NCI-H2107 treated with DMSO at 0.1 percent for 48 hours (cell line): Measurements from ENCODE around the gene HMOX1.
"Not testable (repeated sequence)": the region's sequence is repeated elsewhere in the genome, so short reads cannot be mapped to it uniquely, and the experiment has no call there.

Source experiments
- DNase-seq: peaks from one replicate; lab custom pipeline; 2025; ENCODE audit not compliant: unreplicated experiment; lab: John Stamatoyannopoulos, UW

Gene HMOX1

DNA sequence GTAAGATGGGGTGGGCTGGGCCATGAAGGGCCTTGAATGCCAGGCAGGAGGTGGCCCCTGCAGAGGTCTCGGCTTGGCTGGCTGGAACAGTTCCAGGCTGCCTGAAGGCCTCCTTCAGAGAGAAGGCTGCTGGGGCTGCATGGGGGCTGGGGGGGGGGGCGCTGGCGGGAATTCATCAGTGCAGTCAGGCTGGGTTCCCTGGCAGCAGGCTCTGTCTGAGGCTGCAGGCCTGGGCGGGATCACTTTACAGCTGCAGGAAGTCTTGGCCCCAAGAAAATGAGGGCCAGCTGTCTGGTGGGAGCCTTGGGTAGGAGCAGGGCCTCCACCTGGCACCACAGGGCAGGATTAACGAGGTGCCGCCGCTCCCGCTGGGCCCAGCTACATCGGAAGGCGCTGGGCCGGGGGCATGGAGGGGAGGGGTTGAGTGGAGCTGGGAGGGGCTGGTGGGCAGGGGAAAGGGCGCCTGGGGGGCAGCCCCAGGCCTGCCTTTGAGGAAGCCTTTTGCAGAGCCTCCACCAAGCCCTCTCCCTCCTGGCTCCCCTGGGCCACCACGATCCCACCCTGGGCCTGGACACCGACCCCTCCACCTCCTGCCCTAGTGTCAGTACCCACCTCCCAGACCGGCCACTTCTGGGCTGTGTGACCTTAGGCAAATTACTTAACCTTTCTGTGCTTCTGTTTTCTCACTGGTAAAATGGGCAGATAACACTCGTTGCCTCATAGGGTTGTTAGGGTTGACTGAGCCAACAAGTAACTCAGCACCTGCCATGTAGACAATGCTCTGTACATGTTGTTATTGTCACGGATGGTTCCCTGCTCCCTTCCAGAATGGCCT is 31.0 kb upstream of the HMOX1 start:
- peak; percentile 73 for DNase-seq

DNA sequence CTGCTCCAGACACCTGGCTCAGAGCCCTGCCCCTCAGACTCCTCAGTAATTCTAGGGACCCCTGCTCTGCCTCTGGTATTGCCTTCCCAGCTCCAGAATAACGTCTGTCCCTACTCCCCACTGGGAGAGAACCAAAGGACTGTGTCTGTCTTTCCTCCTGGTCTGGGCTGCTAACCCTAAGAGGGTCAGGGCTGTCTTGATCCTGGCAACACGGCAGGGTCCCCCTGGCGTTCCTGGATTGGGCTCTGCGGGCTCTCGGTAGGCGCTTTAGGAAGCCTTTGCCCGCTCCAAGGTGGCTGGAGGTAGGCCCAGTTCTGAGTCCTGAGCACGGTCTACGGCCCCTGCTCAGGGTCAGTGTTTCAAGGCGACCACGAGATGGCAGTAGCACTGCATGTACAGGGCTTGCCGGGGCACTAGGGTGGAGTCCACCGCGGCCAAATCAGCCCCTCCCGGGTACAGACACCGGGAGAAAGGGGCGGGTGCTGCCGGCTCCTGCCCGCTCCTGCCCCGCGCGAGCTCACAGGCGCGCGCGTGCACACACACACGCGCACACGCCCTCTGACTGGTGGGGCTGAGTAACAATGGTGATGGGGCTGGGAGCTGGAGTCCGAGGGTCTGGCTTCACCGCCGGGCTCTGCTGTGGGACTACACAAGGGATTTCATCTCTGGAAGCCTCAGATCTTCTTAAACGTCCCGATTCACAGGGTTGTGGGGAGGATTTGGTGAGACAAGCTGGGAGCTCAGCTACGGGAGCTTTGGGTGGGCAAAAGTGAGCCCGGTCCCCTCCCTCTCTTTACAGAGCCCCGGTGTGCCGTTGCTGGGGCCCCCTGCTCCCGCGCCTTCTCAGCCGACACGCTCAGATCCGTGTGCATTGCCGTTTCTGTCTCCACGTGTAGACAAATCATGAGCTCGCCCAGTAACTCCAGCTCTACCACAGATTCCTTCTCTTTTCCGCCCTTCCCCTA is 30.1 kb upstream of the HMOX1 start:
- DNase-seq, result peak; percentile 43

DNA sequence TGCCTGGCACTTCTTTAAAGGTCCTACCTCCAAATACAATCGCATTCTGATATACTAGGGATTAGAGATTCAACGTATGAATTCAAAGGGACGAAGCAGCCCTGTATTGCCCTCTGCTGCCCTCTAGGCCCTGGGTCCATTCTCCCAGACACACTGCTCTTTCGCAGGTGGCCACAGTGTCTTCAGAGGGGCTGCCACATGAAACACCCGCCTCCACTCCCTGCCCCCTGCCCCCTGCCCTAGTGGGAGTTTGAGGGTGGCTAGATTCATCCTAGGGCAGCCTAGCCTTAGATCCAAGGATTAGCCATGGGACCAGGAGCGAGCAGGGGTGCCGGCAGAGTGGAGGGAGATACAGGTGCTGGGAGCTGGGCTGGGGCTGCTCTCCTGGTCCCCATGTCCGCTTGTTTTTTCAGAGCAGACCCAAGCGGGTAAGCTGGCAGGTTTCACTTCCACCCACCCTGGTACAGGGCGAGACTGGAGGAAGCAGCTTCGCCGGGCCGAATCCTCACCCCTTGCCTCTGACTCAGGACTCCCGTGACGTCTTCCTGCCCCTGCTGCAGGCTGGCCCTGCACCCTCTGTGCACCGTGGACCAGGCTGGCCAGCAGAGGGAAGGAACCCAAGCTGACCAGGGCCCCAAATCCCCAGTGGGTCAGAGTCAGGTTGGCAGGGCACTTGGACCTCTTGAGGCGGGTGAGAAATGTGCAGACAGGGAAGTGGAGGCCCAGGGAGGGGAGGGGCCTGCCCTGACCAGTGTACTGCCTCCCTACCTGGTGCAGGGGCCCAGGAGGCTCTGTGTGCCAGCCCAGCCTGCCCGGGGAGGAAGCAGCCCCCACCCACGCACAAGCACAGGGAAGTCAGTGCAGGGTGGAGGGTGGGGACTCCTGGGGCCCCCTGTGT is 28.4 kb upstream of the HMOX1 start:
- no peak for DNase-seq

DNA sequence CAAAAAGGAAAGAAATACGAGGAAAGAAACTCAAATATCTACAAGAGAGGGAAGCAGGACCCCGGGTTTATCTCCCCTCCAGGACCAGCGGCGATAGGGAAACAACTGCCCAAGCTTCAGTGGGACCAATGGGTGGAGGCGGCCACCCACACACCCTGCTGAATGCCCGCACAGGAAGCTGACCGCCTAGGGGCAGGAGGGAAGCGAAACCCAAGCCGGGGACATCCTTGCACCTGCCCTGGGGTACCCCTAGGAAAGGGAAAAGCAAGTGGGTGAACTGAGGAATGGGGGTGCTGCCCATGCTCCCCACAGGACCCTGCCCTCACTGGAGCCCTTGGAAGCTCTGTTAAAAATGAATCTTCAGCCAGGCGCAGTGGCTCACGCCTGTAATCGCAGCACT is 27.6 kb upstream of the HMOX1 start:
- DNase-seq, result no peak

DNA sequence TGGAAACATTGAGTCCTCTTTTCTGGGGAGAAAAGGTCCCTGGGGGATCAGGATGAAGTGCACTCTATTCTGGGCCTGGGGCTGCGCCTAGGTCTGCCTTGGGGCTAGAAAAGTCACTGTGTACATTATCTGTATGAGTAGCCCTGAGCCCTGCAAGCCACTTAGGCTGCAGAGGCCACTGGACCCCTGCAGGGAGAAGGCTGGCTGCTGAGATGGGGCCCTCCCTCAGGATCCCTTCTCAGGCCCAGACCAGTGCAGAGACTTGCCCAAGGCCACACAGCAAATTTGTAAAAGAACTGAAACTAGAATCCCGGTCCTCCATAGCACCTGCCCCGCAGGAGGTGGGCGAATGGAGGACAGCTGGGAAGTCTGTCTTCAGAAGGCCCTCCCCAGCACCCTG is 26.8 kb upstream of the HMOX1 start:
- DNase-seq, result no peak

DNA sequence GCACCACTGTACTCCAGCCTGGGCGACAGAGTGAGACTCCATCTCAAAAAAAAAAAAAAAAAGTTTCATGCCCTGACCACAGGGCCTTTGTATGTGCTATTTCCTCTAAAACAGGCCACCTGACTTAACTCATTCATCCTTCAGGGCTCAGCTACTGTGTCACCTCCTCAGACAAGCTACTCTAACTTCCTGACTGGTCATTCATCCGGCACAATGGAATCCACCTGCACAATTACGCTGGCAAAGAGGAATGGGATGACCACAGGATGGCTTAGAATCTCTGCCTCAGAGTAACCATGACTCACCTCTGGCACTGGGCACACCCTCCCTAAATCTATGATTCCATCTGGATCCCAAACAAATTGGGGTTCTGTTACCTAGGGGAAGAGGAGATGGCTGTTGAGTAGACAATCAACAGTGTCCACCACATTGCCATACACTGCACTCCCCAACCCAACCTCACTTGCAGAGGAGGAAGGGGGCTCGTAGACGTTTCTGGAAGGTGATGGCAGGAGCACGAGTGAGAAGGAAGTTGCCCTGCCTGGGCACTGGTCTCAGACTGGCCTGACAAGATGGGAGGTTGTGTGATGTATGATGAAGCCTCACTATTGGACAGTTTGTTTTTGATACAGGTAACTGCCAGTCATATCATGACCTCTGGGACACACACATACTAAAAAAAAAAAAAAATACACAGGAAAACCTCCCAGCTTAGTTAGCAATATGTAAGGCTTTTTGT is 22.8 kb upstream of the HMOX1 start:
- DNase-seq, result no peak

DNA sequence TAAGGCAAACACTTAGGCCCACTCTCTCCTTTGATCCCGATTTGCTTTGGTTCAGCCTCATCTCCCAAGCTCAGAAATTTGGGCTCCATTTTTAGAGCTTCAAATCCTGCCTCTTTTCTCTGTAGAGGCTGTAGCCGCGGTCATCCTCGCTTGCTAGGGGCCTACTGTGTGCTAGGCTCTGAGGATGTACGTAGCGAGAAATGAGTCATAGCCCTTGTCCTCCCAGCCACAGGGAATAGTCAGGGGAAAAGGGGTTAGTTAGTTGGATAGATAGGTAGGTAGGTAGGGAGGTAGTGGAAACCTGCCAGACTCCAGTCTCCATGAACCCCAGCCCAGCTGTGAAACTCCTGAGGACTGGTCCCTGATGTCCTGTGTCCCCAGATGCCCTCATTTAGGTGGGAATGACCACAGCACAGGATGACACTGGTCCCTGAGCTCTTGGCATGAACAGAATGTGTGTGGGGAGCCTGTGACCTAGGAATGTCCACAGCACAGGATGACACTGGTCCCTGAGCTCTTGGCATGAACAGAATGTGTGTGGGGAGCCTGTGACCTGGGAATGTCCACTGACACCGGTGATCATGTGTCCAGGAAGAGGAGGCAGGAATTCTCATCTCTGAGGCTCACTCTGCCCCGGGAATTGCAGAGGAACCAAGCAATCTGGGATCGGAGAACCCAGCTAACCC is 21.4 kb upstream of the HMOX1 start:
- no peak for DNase-seq

DNA sequence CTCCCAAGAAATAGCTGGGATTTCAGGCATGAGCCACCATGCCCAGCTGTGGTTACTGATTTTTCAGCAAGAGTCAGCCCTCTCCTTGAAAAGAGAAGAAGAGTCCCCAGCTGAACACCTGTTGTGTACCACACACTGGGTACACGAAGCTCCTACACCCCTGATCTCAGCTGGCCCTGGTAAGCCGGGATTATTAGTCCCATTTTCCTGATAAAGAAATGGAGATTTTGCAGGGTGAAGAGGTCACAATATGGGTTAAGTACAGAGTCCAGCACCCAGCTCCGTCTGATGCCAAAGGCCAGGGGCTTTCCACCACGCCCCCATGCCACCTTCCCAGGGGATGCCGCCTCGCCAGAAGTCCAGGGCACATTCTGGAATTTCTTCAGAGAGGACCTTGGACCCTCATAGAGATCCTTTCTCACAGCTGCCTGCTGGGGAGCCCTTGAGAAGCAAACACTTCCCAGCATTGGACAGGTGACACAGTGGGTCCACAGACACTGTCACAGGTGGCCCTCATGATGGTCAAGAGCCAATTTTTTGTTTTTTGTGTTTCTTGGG is 19.8 kb upstream of the HMOX1 start:
- DNase-seq, result no peak

DNA sequence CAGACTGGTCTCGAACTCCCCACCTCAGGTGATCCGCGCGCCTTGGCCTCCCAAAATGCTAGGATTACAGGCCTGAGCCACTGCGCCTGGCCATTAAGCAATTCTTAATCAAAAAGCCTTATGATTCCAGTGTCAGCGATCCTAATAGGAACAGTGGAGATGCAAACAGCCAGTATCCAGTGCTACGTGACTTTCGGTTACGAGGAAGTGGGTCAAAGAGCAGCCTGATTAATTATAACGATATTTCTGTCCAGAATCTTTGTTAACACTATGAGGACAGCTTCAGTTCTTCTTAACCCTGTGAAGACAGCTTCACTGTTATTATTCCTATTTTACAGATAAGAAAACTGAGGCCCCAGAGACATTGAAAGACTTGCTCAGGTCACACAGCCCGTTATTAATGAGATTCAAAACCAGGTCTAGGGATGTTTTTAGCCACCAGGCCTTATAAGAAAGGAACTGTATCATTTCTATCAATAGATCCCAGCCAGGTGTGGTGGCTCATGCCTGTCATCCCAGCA is 17.3 kb upstream of the HMOX1 start:
- no peak for DNase-seq

DNA sequence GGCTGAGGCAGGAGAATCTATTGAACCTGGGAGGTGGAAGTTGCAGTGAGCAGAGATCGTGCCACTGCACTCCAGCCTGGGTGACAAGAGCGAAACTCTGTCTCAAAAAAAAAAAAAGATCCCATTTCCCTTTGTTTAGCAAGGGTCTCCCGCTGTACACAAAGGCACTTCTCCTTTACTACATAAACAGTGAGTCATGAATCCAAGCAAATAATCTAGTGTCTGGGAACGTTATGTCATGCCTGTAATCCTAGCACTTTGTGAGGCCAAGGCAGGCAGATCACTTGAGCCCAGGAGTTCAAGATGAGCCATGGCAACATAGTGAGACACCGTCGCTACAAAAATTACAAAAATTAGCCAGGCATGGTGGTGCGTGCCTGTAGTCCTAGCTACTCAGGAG is 16.7 kb upstream of the HMOX1 start:
- not testable (repeated sequence) for DNase-seq

DNA sequence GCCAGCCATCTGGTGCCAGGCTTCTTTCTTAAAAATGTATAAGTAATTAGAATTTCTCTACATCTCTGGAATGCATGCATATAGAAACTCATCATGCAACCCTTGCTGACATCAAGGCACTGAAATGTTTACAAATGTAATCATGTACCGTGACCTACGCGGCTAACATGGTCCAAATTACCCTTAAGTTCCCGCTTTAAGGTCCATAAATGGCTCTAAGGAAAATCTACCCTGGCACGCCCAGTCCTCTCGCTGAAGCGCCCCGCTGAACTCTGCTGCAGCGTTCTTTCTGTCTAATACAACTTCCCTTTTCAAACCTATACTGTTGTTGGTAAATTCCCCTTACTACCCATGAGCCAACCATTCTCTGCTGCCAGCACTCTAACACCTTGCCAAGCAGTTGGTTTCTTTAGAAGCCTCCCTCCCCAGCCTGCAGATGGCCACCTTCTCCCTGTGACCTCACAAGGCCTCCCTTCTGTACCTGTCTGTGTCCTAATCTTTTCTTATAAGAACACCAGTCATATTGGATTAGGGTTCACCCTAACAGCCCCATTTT is 13.5 kb upstream of the HMOX1 start:
- DNase-seq, result no peak

DNA sequence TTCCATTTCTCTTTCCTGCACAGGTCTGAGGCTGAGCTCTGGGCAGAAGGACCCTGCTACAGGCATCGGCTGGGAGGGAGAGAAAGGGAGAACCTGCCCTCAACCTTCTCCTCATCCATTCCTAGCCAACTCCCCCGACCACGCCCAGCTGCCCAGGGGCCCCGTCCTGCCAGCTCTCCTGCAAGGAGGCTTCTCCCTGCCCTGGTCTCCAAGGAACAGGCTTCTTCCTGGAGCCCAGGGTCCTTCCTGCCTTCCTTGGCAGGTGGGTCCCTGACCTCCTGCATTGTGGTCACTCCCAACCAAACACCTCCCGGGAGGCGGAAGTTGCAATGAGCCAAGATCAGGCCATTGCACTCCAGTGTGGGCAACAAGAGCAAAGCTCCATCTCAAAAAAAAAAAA is 12.5 kb upstream of the HMOX1 start:
- no peak for DNase-seq

DNA sequence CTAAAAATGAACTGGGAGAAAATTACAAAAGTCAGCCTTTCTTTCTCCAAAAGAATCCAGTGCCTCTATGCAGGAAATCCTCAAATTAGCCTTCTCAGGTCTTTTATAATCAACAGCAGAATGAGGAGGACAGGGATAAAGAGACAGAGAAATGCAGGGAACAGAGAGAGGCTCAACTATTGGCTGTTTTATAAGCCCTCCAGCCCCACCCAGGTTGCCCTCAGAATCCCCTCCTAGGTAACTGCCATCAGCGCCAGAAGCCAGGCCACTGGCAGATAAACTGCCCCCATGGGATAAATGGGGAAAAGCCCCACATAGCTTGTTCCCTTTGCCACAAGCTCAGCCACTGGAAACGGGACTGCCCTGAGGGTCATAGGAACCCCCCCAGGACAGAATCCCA is 10.9 kb upstream of the HMOX1 start:
- no peak for DNase-seq

DNA sequence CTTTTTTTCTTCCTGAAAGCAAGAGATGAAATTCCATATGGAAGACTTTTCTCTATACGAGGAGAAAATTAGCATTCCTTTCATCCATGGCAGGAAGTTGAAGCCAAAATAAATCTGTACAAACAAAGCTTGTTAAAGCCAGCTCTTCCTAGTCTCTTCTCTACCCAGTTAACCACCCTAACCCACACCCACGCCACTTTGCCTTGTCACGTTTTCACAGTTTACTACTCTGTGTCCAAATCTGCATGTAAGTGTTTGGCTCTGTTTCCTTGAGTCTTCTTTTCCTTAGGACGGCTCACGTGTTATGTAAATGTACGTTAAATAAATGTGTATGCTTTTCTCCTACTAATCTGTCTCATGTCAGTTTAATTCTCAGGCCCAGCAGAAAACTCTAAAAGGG is 7.1 kb upstream of the HMOX1 start:
- no peak for DNase-seq

DNA sequence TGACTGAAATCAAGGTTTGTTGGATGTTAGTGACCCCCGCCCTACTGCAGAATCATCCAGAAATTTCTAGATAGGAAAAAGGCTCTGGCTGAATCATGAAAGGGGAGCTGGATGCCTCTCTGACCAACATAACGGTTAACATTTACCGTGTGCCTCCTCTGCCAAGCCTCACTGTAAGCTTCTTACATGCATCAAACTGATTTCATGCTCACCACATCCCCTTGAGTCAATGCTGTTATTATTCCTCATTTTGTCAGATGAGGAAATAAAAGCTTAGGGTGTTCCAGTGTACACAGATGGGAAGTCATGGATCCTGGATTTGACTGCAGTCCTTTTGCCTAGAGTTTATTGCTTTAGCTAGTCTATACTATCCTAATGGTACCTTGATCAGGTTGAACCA is 5.9 kb upstream of the HMOX1 start:
- no peak for DNase-seq

DNA sequence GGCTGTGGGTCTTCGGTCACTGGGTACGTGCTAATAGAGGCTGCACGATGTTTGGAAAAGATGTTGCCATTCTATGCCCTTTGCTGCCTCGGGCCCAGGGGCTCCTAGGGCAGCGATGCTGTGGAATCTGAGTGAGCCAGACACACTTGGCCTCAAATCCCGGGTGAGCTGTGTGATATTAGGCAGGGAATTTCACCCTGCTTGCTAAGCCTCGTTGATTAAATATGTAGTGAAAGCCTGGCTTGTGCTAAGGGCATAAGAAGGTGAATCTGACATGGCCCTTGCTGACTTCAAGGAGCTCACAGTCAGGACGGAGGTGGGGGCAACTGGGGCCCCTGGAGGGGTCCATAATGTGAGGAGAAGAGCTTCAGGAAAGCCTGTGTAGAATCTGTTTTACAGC is 5.4 kb upstream of the HMOX1 start:
- no peak for DNase-seq

DNA sequence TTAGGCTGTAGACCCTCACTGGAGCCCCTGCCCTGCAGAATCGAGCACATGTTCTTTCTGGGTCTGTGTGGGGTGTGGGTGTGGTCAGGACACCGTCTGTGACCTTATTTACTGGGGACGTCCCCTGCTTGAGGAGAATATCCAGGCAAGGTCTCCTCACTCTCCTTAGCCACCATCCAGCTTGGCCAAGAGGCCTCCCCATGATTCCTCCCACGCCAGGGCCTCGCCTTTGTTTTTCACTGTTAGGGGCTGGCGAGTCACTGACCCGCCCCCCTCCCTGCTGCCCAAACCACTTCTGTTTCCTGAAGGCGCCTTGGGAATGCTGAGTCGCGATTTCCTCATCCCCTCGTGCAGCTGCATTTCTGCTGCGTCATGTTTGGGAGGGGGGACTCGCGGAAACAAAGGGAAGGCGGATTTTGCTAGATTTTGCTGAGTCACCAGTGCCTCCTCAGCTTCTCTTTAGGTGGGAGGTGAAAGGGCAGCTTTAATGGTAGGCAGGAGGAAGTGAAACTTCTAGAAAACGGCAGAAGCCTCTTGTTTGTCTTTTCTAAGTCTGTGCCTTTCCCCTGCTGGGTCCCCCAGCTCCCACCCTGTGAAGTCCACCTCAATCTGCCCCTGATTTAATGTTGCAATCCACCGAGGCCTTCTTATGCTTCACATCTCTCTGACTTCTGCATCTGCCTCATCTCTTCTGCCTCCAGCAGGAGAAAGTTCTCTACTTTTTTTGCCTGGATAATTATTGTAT is 4.0 kb upstream of the HMOX1 start:
- peak; percentile 21 for DNase-seq

DNA sequence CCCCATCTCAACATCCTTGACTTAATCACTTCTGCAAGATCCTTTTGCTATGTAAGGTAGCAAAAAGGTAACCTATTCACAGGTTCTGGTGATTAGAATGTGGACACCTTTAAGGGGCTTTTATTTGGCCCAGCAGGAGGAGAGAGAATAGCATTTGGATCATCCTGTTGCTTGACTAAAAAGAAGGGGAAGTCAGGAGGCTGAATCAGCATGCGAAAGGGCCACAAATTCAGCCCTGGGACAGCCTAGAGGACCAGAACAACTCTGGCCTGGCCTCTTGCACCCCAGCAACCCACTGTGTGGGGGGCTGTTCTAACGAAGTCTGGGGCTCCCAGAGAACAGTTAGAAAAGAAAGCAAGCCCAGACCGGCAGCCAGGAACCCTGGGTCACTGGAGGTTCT is 3.2 kb upstream of the HMOX1 start:
- no peak for DNase-seq
